WERI-Rb-1 (cell line): ENCODE results near the gene STRN3.

Source experiments
- DNase-seq: peaks from one replicate; pipeline ENCODE4 v3.0.0-alpha.2; 2020
- H3K27ac ChIP-seq: fragments of 250-450 bp; sonication (Bioruptor Pico); 2 replicates; pipeline ENCODE4 v1.5.1; 2020; ENCODE audit warnings: mild to moderate bottlenecking, moderate library complexity
- H3K27me3 ChIP-seq: fragments of 250-450 bp; sonication (Bioruptor Pico); 2 replicates; pipeline ENCODE4 v1.5.1; 2021; ENCODE audit warnings: mild to moderate bottlenecking, low read depth, moderate library complexity; ENCODE audit not compliant: insufficient read depth, severe bottlenecking
- H3K36me3 ChIP-seq: fragments of 250-450 bp; sonication (Bioruptor Pico); 2 replicates; pipeline ENCODE4 v1.5.1; 2020; ENCODE audit warnings: mild to moderate bottlenecking, moderate library complexity
- H3K4me3 ChIP-seq: 2 replicates; pipeline ENCODE4 v1.5.1; 2011; ENCODE audit warnings: low read depth, mild to moderate bottlenecking, control low read depth, low read length
- H3K9me3 ChIP-seq: fragments of 250-450 bp; sonication (Bioruptor Pico); 2 replicates; pipeline ENCODE4 v1.5.1; 2021; ENCODE audit warnings: mild to moderate bottlenecking, moderate library complexity; ENCODE audit not compliant: severe bottlenecking
- CTCF ChIP-seq: IDR thresholded peaks from 2 replicates; pipeline ENCODE4 v1.5.1; 2011; ENCODE audit warnings: low read depth, mild to moderate bottlenecking, control low read depth, inconsistent platforms, low read length

STRN3 gene

DNA sequence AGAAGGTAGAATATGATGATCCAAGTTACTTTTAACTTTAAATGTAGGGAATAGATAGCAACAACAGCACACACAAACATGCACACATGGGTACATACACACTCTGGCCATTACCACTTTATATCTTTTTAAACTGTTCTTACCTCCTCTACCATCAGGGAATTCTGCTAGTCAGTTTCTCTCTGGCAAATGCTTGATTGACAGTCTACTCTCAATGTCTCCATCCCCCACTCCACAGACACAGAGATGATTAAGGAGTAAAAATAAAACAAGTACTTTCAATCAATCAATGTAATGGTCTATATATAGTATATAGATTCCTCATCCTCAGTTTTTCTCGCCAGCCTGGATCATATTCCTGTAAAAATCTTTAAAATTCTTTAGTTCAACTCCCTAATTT is 16.1 kb upstream of the STRN3 start:
- no peaks in the 10 kb centered on the region for H3K9me3 ChIP-seq
- no peak overlapping the region for H3K27ac ChIP-seq
- no peaks in the 10 kb centered on the region for H3K27me3 ChIP-seq
- TF ChIP-seq CTCF, result no peak
- H3K36me3 ChIP-seq, result no peaks in the 10 kb centered on the region
- no peak for DNase-seq
- no peak overlapping the region for H3K4me3 ChIP-seq

- no peaks in the 10 kb centered on the region for H3K9me3 ChIP-seq
- no peak for DNase-seq
- no peak overlapping the region for H3K27ac ChIP-seq
- H3K36me3 ChIP-seq, result no peaks in the 10 kb centered on the region
- no peaks in the 10 kb centered on the region for H3K27me3 ChIP-seq
- no peak overlapping the region for H3K4me3 ChIP-seq
- no peak for TF ChIP-seq CTCF
These were observed 12.5 kb upstream of the STRN3 start for GRCh38 chr14:31038521-31039166.

- no peak overlapping the region for H3K27ac ChIP-seq
- H3K27me3 ChIP-seq, result no peaks in the 10 kb centered on the region
- no peaks in the 10 kb centered on the region for H3K9me3 ChIP-seq
- no peak for TF ChIP-seq CTCF
- DNase-seq, result no peak
- H3K4me3 ChIP-seq, result no peak overlapping the region
- no peaks in the 10 kb centered on the region for H3K36me3 ChIP-seq
These were observed 11.6 kb upstream of the STRN3 start for GRCh38 chr14:31037709-31038221.

DNA sequence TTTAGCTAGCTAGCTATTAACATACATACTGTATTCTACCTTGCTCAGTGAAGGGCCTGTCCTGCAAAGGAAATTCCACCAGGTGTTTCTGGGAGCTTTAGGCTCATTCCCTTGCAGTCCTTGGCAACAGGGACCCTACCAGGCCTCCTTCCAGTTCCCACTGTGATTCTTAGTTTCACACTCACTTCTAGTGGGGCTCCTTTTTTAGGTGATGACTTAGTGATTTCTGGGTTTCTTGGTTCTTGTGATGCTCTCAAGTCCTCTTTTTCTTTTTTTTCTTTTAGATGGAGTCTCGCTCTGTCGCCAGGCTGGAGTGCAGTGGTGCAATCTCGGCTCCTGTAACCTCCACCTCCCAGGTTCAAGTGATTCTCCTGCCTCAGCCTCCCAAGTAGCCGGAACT is 10.4 kb upstream of the STRN3 start:
- Histone ChIP-seq H3K9me3 (no peaks in the 10 kb centered on the region), H3K27me3 (no peaks in the 10 kb centered on the region), H3K27ac (no peak overlapping the region), H3K4me3 (no peak overlapping the region), H3K36me3 (no peaks in the 10 kb centered on the region)
- TF ChIP-seq CTCF, result no peak
- DNase-seq, result no peak

GRCh38 chr14:31030469-31030868 is 4.3 kb upstream of the STRN3 start:
- no peak overlapping the region for H3K4me3 ChIP-seq
- no peaks in the 10 kb centered on the region for H3K27me3 ChIP-seq
- no peak for DNase-seq
- H3K27ac ChIP-seq, result no peak overlapping the region
- no peaks in the 10 kb centered on the region for H3K9me3 ChIP-seq
- H3K36me3 ChIP-seq, result peaks cover 6% of the 10 kb centered on the region
- TF ChIP-seq CTCF, result no peak
